ENCODE results near the gene CMIP. TPM values are rescaled to one million over a fixed set of nuclear protein-coding genes. Genes with fewer than 3 reads are reported as not detected.

Gene CMIP
- total RNA-seq, 2 experiments from 2014 or later, result 35.0 to 36.6 TPM

- intact Hi-C loops (cut with micrococcal nuclease), result loop anchor here (5.0 kb wide), 1 partner anchor 514 kb away; no protein-coding TSS in a partner anchor
- Mint-ChIP-seq H3K27ac (no peak overlapping the region), H3K36me3 (no peaks in the 10 kb centered on the region), H3K9me3 (peaks cover 11% of the 10 kb centered on the region), H3K27me3 (no peaks in the 10 kb centered on the region), H3K4me1 (ENCODE audit: low read depth) (peaks cover 29% of the 10 kb centered on the region), H3K4me3 (no peak overlapping the region)
- DNase-seq, result no peak
- ChIA-PET CTCF (interaction anchor here (1.0 to 4.1 kb wide), 7 partner anchors 9 to 355 kb away, joined by 3 to 65 read pairs (median 15); no protein-coding TSS in a partner anchor), POLR2A (interaction anchor here (0.6 kb wide), 1 partner anchor 516 kb away, joined by 4 read pairs; no protein-coding TSS in a partner anchor)
Observed at GRCh38 chr16:81720973-81721906, 276.6 kb downstream of the CMIP start.

- H3K27me3 Mint-ChIP-seq, result no peaks in the 10 kb centered on the region
- H3K4me1 Mint-ChIP-seq (ENCODE audit: low read depth), result peaks cover 13% of the 10 kb centered on the region
- ChIA-PET CTCF (interaction anchor here (0.6 to 4.1 kb wide), 17 partner anchors 8 to 462 kb away, joined by 3 to 65 read pairs (median 4); no protein-coding TSS in a partner anchor), POLR2A (interaction anchor here (0.7 kb wide), 1 partner anchor 685 kb away, joined by 4 read pairs; no protein-coding TSS in a partner anchor)
- peak overlapping the region; percentile 60 for H3K27ac Mint-ChIP-seq
- intact Hi-C loops (cut with micrococcal nuclease), result loop anchor here (1.0 to 5.0 kb wide), 4 partner anchors 100 to 516 kb away; no protein-coding TSS in a partner anchor
- DNase-seq, result peak; percentile 33
- peaks cover 11% of the 10 kb centered on the region for H3K9me3 Mint-ChIP-seq
- H3K36me3 Mint-ChIP-seq, result no peaks in the 10 kb centered on the region
- no peak overlapping the region for H3K4me3 Mint-ChIP-seq
Observed at GRCh38 chr16:81723098-81723723, 278.6 kb downstream of the CMIP start.

GRCh38 chr16:81728435-81728834, 283.8 kb downstream of the CMIP start:
- ChIA-PET POLR2A (no interaction called here), CTCF (interaction anchor here (2.3 kb wide), 1 partner anchor 10 kb away, joined by 18 read pairs; no protein-coding TSS in a partner anchor)
- H3K4me3 Mint-ChIP-seq, result no peak overlapping the region
- H3K4me1 Mint-ChIP-seq (ENCODE audit: low read depth), result peaks cover 15% of the 10 kb centered on the region
- H3K9me3 Mint-ChIP-seq, result no peaks in the 10 kb centered on the region
- no peaks in the 10 kb centered on the region for H3K36me3 Mint-ChIP-seq
- no peak overlapping the region for H3K27ac Mint-ChIP-seq
- DNase-seq, result no peak
- H3K27me3 Mint-ChIP-seq, result no peaks in the 10 kb centered on the region
- intact Hi-C loops (cut with micrococcal nuclease), result no loop called here

GRCh38 chr16:81729451-81729850, 284.8 kb downstream of the CMIP start:
- Mint-ChIP-seq H3K4me1 (ENCODE audit: low read depth) (peaks cover 15% of the 10 kb centered on the region), H3K4me3 (peak overlapping the region; percentile 25), H3K27me3 (no peaks in the 10 kb centered on the region), H3K36me3 (no peaks in the 10 kb centered on the region), H3K27ac (peak overlapping the region; percentile 62), H3K9me3 (no peaks in the 10 kb centered on the region)
- POLR2A ChIA-PET, result no interaction called here
- DNase-seq, result no peak
- intact Hi-C loops (cut with micrococcal nuclease), result no loop called here
- CTCF ChIA-PET, result interaction anchor here (0.8 to 2.3 kb wide), 22 partner anchors 7 to 694 kb away, joined by 3 to 18 read pairs (median 4); partner anchors contain the start of gene ATMIN

- Mint-ChIP-seq H3K9me3 (no peaks in the 10 kb centered on the region), H3K4me1 (ENCODE audit: low read depth) (peaks cover 15% of the 10 kb centered on the region), H3K4me3 (peak overlapping the region; percentile 71), H3K36me3 (no peaks in the 10 kb centered on the region), H3K27ac (peak overlapping the region; percentile 38), H3K27me3 (no peaks in the 10 kb centered on the region)
- CTCF ChIA-PET, result interaction anchor here (0.6 to 2.3 kb wide), 29 partner anchors 8 to 694 kb away, joined by 3 to 18 read pairs (median 4); partner anchors contain the start of genes ATMIN and CMIP
- peak; percentile 68 for DNase-seq
- intact Hi-C loops (cut with micrococcal nuclease), result no loop called here
- POLR2A ChIA-PET, result no interaction called here
Observed at GRCh38 chr16:81730090-81731051, 285.8 kb downstream of the CMIP start.

GRCh38 chr16:81731649-81732048, 287.0 kb downstream of the CMIP start:
- H3K36me3 Mint-ChIP-seq, result no peaks in the 10 kb centered on the region
- POLR2A ChIA-PET, result no interaction called here
- no peak overlapping the region for H3K4me3 Mint-ChIP-seq

GRCh38 chr16:81732699-81733098, 288.1 kb downstream of the CMIP start:
- Mint-ChIP-seq H3K27me3 (no peaks in the 10 kb centered on the region), H3K9me3 (no peaks in the 10 kb centered on the region), H3K27ac (no peak overlapping the region), H3K36me3 (no peaks in the 10 kb centered on the region), H3K4me3 (no peak overlapping the region), H3K4me1 (ENCODE audit: low read depth) (peaks cover 15% of the 10 kb centered on the region)
- intact Hi-C loops (cut with micrococcal nuclease), result no loop called here
- DNase-seq, result no peak
- ChIA-PET POLR2A (no interaction called here), CTCF (interaction anchor here (0.8 kb wide), 1 partner anchor 10 kb away, joined by 3 read pairs; no protein-coding TSS in a partner anchor)

More at GRCh38 chr16:81731649-81732048, 287.0 kb downstream of the CMIP start:
- CTCF ChIA-PET, result interaction anchor here (1.5 kb wide), 1 partner anchor 108 kb away, joined by 3 read pairs; no protein-coding TSS in a partner anchor
- DNase-seq, result no peak
- Mint-ChIP-seq H3K4me1 (ENCODE audit: low read depth) (peaks cover 15% of the 10 kb centered on the region), H3K27me3 (no peaks in the 10 kb centered on the region), H3K27ac (no peak overlapping the region), H3K9me3 (no peaks in the 10 kb centered on the region)
- intact Hi-C loops (cut with micrococcal nuclease), result no loop called here

GRCh38 chr16:81733295-81733694, 288.7 kb downstream of the CMIP start:
- H3K27me3 Mint-ChIP-seq, result no peaks in the 10 kb centered on the region
- intact Hi-C loops (cut with micrococcal nuclease), result no loop called here
- H3K4me3 Mint-ChIP-seq, result no peak overlapping the region
- ChIA-PET CTCF (interaction anchor here (0.6 kb wide), 1 partner anchor 283 kb away, joined by 3 read pairs; no protein-coding TSS in a partner anchor), POLR2A (no interaction called here)
- peaks cover 18% of the 10 kb centered on the region for H3K4me1 Mint-ChIP-seq (ENCODE audit: low read depth)
- H3K9me3 Mint-ChIP-seq, result no peaks in the 10 kb centered on the region
- DNase-seq, result no peak
- H3K36me3 Mint-ChIP-seq, result no peaks in the 10 kb centered on the region
- H3K27ac Mint-ChIP-seq, result no peak overlapping the region

- no peak for DNase-seq
- Mint-ChIP-seq H3K27me3 (no peaks in the 10 kb centered on the region), H3K9me3 (no peaks in the 10 kb centered on the region), H3K4me1 (ENCODE audit: low read depth) (peaks cover 11% of the 10 kb centered on the region), H3K27ac (no peak overlapping the region), H3K4me3 (no peak overlapping the region), H3K36me3 (no peaks in the 10 kb centered on the region)
- ChIA-PET CTCF (interaction anchor here (0.6 to 1.6 kb wide), 2 partner anchors 14 to 699 kb away, joined by 3 read pairs; partner anchors contain the start of gene ATMIN), POLR2A (no interaction called here)
- intact Hi-C loops (cut with micrococcal nuclease), result loop anchor here (5.0 kb wide), 1 partner anchor 813 kb away; no protein-coding TSS in a partner anchor
Observed at GRCh38 chr16:81734632-81735434, 290.2 kb downstream of the CMIP start.

- intact Hi-C loops (cut with micrococcal nuclease), result loop anchor here (1.0 to 5.0 kb wide), 6 partner anchors 335 to 816 kb away; partner anchors contain the start of gene ATMIN
- peak; percentile 93 for DNase-seq
- Mint-ChIP-seq H3K4me1 (ENCODE audit: low read depth) (peaks cover 8% of the 10 kb centered on the region), H3K9me3 (no peaks in the 10 kb centered on the region), H3K4me3 (peak overlapping the region; percentile 53), H3K27me3 (no peaks in the 10 kb centered on the region), H3K36me3 (no peaks in the 10 kb centered on the region), H3K27ac (peak overlapping the region; percentile 7)
- POLR2A ChIA-PET, result interaction anchor here (0.7 kb wide), 1 partner anchor 533 kb away, joined by 3 read pairs; no protein-coding TSS in a partner anchor
- CTCF ChIA-PET, result interaction anchor here (0.6 to 3.2 kb wide), 16 partner anchors 14 to 702 kb away, joined by 3 to 13 read pairs (median 4); partner anchors contain the start of gene ATMIN
Observed at GRCh38 chr16:81737885-81738536, 293.4 kb downstream of the CMIP start.
